Middle frontal gyrus (tissue), 1 donor: ENCODE data around the gene ADRB1.

ENCODE experiments used
- DNase-seq: peaks from one replicate; pipeline ENCODE4 v3.0.0-alpha.2; 2015; ENCODE audit warnings: low spot score; ENCODE audit errors: extremely low spot score

Gene ADRB1

DNA sequence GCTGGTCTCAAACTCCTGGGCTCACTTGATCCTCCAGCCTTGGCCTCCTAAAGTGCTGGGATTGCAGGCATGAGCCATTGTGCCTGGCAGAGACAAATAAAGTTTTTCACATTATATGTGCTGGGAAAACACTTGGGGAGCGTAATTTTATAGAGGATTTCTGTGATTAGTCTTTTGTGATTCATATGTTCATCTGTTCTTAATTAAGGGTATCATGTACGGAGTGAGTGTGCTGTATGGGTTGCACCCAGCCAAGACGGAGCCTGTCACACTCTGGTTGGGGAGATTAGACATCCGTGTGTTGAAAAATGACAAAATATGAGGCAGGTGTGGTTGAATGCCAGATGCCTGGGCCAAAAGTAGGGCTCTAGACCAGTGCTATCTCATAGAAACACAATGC lies 10.3 kb downstream of the ADRB1 start:
- DNase-seq, result no peak

DNA sequence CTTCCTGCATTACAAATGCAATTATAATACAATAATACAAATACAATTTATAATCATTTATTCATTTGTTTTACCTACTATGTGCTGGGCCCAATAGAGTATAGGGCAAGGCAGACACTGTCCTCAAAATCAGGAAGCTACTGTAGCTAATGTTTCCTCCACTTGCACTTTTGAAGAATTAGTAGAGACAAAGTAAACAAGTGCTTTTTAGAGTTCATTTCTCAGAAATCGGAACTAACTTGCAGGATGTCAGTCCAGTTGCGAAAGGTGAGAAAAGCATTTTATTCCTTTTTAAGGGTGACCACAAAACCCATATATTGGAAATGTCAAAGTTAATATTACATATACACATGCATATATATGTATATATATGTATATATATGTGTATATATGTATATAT lies 14.2 kb downstream of the ADRB1 start:
- no peak for DNase-seq

DNA sequence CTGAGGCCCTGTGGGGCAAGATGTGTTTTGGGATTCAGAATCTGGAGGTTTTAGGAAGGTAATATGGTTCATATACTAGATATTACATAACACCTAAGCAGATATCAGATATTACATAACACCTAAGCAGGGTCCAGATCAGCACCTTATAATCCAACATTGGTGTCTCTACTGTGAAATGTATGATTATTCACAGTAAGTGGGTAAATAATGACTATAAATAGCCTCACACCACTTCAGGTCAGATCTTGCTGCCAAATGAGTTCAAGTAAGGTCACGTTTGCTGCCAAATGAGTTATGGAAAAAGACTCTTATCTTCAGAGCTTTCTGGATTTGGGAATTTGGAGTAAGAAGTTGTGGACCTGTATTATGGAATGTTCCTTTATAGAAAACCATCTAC lies 14.6 kb downstream of the ADRB1 start:
- DNase-seq, result no peak

DNA sequence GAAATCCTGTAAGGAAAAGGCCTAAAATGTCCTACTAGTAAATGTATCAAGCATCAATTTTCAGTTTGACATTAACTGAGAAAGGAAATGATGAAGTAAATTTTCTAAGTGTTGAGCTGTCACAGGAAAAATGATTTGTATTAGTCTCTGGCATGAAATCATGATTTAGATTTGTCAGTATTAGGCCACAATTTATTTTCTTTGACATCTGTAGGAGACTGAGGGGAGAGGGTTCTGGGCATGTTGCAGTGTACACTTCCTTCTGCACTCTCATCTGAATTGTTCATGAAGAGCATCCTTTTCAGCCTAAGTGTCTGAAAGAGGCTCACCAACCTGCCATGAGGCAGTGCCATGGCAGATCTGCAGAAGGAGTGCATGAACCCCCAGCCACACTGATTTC lies 15.9 kb downstream of the ADRB1 start:
- DNase-seq, result no peak

DNA sequence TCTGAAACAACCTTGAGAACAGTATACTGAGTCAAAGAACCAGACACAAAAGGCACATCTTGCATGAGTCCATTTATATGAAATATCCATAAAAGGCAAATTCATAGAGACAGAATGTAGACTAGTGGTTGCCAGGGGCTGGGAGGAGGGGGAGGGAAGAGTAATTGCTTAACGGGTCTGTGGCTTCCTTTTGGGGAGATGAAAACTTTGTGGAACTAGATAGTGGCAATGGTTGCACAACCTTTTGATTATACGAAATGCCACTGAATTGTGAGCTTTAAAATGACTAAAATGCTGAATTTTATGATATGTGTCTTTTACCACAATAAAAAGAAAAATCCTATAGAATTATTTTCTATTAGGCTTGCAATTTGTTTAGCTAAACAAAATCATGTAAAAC lies 16.8 kb downstream of the ADRB1 start:
- no peak for DNase-seq

DNA sequence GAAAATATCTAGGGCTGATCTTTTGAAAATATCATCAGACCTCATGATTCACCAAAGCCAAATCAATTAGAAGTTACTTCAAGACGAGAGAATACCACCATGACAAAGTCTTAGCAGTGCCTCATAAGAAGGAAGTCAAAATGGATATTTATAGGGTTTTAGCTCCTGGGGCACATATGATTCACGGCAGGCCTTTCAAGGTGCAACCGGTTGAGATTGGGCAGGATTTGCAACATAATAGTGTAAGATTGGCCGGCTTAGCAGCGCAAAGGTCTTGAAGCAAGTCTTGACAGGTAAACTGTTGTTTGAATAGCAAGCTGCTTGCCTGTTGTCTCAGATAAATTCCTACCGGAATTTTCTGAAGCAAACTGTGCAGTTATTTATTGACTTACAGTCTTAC lies 17.5 kb downstream of the ADRB1 start:
- DNase-seq, result no peak

DNA sequence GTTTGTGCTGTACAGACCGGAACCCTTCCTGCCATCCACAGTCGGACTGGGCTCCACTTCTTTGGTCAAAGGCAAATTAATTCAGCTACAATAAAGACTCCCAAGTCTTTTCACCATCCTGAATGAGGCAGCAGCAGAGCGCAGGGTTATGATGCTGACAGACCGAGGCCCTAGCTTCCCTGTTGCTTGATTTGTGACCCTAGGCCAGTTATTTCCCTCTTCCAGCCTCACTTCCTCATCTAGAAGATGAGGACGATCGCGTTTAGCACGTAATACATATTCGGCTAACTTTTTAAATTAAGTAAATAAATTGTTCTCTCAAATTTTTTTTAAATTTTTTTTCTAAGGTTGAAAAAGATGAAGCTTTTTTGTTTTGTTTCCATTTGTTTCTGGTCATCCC lies 18.1 kb downstream of the ADRB1 start:
- DNase-seq, result no peak

DNA sequence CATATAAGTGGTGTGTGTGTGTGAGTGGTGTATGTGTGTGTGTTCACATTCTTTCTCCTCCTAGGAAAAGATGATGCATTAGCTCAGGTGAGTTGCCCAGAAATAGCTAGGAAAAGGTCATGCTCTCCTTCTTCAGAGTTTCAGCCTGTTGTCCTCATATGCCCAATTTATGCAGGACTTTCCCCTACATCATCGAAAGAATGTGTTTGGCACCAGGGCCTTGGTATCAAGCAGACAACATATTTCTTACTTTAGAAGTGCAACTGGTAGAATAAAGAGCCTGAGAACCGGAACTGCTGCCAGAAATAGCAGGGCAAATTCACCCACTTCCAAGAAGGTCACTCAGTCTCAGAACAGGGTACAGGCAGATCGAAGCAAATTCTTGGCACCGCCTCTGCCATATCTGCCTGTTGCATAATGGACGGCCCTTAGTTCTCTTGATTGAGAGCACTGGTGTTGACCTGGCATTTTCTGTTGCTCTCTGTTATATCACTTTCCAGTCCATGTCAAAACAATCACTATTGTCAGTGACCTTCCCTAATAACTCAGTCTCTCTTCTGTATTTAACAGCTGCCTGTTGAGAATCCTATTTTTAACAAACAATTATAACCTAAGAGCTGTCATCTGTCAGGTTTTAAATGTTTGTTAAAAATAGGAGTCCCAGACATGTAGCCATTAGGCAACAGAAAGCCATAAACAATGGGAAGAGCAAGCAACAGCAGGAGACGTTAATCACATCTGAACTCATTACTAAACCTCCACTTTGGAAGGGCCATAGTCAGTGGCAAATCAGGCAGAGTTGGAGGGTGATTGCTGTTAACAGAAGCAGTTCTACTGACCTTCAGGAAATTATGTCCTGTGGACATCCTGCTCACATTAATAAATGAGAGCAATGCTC lies 20.7 kb downstream of the ADRB1 start:
- DNase-seq, result no peak

DNA sequence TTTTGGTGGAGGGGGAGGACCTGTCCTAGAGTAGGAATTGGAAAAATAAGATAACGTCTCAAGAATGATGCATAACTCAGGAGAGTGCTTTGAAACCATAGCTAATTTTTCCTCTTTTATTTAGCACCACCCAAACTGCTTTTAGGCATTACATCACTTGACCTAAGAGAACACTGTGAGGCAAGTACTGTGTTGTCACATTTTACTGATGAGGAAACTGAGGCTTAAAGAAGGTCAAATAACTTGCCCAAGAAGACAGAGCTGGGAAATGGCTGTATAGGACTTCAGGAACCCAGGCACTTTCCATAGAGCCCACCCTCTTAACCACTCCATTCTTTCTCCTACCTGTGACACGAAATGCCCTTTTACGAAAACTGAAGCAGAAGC lies 21.4 kb downstream of the ADRB1 start:
- no peak for DNase-seq

DNA sequence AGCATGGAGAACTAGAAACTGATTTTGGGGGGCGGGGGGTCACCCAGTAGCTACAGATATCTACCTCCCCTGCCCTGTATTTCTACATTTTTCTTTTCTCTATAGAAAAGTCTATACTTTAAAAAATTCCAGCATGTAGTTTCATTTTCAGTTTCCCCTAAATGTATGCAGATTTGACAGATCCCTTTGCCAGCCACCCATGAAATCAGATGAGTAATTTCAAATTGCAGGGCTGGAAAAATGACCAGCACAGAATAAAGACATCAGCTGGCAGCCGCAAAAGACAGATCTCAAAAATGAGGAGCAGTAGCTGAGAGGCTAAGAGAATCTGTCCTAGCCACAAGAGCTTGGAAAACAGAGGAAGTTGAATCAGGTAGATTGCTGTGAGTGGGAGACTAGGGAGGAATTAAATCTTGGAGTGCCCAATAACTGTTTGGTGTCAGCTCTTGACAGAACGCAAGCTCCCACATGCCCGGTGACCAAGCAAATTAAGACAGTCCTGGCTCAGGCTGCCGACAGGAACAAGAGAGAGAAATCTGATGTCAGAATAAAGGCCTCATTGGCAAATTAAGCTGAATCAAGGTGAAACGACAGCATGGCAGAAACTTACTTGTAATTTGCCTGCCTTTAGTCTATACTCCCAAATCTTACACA lies 24.5 kb downstream of the ADRB1 start:
- no peak for DNase-seq

DNA sequence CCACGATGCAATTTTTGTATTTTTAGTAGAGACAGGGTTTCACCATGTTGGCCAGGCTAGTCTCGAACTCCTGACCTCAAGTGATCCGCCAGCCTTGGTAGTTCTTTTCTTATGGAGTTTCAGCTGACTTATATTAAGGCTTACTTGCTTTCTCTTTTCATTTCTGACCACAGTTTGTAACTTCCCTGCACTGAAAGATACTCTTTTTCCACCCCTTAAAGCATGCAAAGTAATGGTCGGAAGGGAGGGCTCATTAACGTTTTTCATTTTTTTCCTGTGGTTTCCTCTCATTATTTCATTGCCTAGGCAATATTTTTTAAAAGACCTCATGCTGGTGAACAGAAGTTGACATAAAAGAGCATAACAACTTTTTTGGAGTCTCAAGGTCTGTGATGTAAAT lies 27.0 kb downstream of the ADRB1 start:
- DNase-seq, result no peak

DNA sequence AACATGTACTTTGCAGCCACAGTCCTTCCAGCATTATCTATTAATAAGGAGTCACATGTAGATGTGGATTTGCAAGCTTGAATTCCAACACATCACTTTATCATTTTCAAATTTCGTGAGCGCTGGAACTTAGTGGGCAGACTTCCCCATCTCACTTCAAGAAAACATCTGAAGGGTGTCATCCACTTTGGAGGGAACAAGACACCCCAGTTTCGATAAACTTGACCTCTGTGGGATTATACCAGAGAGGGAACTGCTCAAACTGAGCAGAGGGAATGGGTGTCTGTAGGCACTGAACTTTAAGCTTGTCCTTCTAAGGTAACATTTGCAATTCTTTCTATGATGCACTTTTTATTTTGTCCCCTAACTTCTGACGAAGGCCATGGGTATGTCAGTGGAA lies 27.5 kb downstream of the ADRB1 start:
- DNase-seq, result no peak

DNA sequence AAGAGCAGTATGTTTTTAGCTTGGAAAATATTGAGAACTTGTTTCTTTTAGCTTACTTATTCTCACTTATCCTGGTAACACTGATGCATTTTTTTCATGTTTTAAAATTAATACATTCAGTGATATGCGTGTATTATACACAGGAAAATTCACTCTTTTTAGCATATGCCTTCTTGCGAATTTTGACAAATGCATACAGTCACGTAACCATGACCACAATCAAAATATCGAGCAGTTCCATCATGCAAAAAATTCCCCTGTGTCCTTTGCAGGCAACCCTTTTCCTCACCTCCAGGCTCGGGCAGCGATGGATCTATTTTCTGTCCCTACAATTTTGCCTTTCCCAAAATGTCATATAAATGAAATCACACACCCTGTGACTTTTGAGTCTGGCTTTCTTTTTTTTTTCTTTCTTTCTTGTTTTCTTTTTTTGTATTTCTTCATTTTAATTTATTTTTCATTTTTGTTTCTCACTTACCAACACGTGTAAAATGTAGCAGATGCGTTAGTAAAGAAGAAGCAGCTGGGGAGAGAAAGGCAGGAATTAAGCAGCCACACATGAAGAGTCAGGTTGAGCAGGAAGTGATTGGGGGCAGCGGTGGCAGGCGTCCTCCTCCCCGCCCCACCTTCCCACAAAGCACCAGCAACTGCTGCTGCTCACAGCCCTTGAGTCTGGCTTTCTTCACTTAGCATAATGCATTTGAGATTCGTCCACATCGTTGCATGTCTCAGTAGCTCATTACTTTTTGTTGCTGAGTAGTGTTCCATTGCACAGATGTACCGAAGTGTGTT lies 29.9 kb downstream of the ADRB1 start:
- no peak for DNase-seq

DNA sequence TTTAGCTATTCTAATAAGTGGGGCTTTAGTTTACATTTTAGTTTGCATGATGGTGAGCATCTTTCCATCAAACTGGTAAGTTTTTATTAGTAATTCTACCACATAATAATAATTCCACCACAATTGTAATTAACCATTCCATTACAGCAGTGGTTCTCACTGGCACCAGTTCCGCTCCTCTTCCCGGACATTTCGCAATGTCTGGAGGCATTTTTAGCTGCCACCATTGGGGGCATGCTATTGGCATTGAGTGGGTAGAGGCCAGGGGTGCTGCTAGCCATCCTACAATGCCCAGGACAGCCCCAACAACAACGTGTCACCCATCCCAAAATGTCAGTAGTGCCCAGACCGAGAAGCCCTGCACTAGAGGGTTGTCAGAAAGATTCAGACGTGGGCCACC lies 31.4 kb downstream of the ADRB1 start:
- DNase-seq, result no peak

DNA sequence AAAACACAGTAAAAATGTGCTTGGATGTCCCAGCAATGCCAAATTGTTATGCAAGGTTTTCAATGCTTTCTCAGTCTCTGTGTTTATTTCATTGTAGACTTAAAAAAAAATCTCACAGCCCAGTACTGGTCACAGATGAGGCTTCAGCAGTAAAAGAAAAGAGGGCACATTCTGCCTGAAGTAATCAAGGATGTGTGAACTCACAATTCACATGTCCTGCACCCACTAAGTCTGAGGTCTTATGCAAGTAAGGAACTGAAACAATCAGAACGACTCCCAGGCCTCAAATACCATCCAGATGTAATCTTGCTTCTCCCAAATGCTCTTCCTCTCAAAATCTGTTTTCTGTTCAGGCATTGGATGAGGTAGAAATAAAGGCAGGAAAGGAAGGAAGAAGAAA lies 33.7 kb downstream of the ADRB1 start:
- no peak for DNase-seq

DNA sequence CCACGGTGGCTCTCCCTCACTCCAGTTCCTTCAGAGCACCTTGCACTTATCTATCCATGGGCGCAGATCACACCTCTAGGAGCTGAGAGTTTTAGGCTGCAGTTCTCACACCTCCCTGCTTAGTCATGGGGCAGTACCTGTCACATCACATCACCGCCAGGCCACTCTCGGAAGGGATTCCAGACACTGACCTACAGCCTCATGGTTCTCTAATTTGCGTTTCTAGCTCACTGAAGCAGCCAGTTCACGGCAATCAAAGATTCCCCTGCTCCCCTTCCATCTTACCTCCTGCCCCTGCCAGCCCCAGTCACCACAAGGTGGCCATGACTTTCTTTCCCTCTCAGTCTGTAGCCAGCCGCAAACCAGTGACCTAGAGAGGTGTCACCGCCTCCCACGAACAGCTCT lies 34.2 kb downstream of the ADRB1 start:
- DNase-seq, result no peak

DNA sequence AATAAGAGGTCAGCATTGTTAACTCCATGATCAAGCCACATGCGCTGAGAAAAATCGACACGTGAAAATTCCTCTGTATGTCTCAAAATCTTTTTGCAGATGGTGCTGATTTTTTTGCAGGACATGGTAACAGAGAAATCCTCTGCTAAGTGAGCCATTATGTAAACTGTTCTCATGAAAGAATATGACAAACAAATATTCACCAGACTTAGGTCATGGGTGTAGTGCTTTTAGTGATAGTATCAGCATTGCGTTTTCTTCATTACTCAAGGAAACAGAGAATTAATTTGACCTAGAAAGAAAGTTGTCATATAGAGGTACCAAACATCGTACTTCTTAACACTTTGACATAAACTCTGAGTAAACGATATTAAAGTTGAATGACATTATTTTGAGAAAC lies 34.7 kb downstream of the ADRB1 start:
- DNase-seq, result no peak

DNA sequence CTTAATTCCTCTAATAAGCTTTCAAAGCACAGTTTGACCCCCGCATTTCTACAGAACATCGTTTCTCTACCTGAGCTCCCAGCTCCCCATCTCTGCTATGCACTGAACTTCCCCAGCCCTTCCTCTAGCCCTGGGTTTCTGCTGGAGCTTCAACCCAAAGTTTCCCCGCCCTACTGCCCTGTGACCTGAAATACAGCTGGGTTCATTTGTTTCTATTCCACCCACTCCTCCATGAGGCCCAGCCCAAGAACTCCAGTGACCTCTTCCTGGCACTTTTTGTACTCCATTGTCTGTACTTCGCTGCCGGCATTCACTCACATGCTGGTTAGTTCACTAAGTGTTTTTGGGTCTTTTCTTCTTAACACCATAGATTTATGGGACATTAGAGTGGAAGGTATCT lies 35.8 kb downstream of the ADRB1 start:
- no peak for DNase-seq

DNA sequence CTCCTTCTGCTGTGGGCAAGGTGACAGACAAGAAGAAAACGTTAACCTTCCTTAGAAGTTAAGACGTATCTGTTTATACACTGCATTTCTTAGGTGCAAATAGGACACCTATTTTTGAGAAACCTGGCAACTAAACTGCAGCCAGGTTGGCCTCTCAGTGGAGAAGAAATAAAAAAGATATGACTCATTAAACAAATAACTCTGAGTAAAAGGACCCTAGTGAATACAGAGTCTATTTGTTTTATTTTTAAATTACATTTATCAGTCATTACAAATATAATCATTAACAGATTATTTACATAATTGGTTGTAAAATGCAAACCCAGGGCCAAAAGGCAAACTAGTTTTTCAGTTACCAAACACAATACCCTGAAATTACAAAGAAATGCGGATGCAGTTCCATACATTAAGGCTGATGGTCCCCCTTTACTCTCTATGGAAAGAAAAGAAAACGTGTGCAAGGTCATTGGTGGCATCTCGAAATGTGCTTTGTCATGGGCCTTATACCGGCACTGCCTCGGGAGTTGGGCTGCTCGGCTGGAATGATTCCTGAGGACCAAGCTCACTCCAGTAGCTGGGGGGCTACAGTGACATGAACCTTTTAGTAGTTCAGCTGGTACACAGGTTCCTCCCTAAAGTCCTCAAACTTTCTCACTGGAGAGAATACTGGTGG lies 38.4 kb downstream of the ADRB1 start:
- DNase-seq, result no peak

DNA sequence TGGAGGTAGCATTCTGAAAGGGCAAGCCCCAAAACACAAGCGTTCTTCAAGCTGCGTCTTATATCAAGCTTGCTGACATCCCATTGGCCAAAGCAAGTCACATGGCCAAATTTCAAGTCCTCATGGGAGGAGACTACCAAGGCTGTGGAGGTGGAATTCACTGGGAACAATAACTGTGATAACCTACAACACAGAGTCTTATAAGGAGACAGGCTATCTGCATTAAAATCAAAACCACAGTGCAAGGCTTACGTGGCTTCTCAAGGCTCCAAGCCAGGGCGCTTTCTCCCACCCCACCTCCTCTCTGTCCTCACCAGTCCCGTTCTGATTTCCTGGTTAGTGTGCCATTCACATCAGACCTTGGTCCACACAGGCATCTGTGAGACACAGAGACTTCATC lies 39.4 kb downstream of the ADRB1 start:
- no peak for DNase-seq

DNA sequence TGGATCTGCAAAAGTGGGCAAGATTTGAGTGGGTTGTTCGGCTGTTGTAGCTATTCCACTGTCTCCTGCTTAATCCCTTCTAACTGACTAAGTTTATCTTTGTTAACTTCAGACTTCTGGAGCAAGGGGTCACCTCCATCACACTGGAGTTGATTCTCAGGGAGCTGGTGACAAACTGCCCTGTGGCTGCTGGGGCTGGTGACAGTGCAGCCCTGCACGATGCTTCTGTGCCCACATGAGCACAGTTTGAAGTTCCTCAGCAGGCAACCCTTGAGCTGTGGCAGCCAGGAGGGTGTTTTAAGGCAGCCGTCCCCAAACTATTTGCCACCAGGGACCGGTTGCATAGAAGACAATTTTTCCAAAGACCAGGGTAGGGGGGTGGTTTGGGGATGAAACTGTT lies 40.5 kb downstream of the ADRB1 start:
- no peak for DNase-seq

DNA sequence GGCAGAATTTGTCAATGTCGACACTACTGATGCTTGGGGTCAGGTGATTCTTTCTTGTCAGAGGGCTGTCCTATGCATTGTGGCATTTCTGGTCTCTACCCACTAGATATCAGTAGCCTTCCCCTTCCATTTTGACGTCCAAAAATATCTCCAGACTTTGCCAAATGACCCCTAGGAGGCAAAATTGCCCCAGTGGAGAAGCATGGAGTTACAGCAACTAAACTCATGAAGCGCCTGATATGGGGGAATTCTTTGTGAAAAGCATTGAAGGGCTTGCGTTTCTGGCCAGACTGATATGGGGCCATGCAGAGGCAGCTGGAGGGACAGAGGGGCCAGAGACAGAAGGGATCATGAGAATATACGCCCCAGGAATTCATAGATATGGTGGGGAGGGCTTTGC lies 43.6 kb downstream of the ADRB1 start:
- DNase-seq, result no peak
